Neural cell (in vitro differentiated cells): ENCODE data around the gene IFITM10. TPM values are rescaled to one million over a fixed set of nuclear protein-coding genes. Genes with fewer than 3 reads are reported as not detected.

ENCODE experiments used
- H2AFZ ChIP-seq: fragments of 200-600, 300-800 bp; sonication (generic), shearing (Covaris generic); 2 replicates; pipeline ENCODE4 v1.6.0; 2014; ENCODE audit warnings: low read depth, mild to moderate bottlenecking, antibody characterized with exemption, low read length, moderate library complexity
- H3F3A ChIP-seq: fragments of 200-600 bp; shearing (Covaris generic); 2 replicates; pipeline ENCODE4 v1.6.1; 2016; ENCODE audit warnings: mild to moderate bottlenecking, moderate library complexity, mixed read lengths, antibody characterized with exemption, low read length; ENCODE audit not compliant: insufficient read depth, poor library complexity, severe bottlenecking
- H3K27ac ChIP-seq: fragments of 200-600, 300-800 bp; sonication (generic), shearing (Covaris generic); 2 replicates; pipeline ENCODE4 v1.5.1; 2014; ENCODE audit warnings: mild to moderate bottlenecking, low read length, moderate library complexity
- H3K27me3 ChIP-seq: fragments of 300-800, 200-600 bp; sonication (generic), shearing (Covaris generic); 2 replicates; pipeline ENCODE4 v1.6.0; 2014; ENCODE audit warnings: mild to moderate bottlenecking, low read depth, low read length, moderate library complexity; ENCODE audit not compliant: insufficient read depth
- H3K36me3 ChIP-seq: fragments of 300-800, 200-600 bp; sonication (generic), shearing (Covaris generic); 2 replicates; pipeline ENCODE4 v1.5.1; 2014; ENCODE audit warnings: mild to moderate bottlenecking, antibody characterized with exemption, low read length, moderate library complexity; ENCODE audit not compliant: insufficient read depth
- H3K4me2 ChIP-seq: fragments of 300-800, 200-600 bp; sonication (generic), shearing (Covaris generic); 2 replicates; pipeline ENCODE4 v1.6.0; 2014; ENCODE audit warnings: mild to moderate bottlenecking, low read length
- H3K4me3 ChIP-seq: fragments of 300-800, 200-600 bp; sonication (generic), shearing (Covaris generic); 2 replicates; pipeline ENCODE4 v1.5.1; 2014; ENCODE audit warnings: mild to moderate bottlenecking, low read length, moderate library complexity
- H3K79me2 ChIP-seq: fragments of 200-600 bp; shearing (Covaris generic); replicated peaks from 2 replicates; pipeline ENCODE4 v1.6.0; 2014; ENCODE audit warnings: mild to moderate bottlenecking, low read length, moderate library complexity; ENCODE audit not compliant: insufficient read depth
- H3K9ac ChIP-seq: fragments of 300-800, 200-600 bp; sonication (generic), shearing (Covaris generic); 2 replicates; pipeline ENCODE4 v1.6.1; 2016; ENCODE audit warnings: mild to moderate bottlenecking, low read length, mixed read lengths
- H3K9me2 ChIP-seq: fragments of 200-600 bp; shearing (Covaris generic); 2 replicates; pipeline ENCODE4 v1.6.1; 2016; ENCODE audit warnings: mild to moderate bottlenecking, low read length, mixed read lengths; ENCODE audit not compliant: insufficient read depth
- H3K9me3 ChIP-seq: fragments of 200-600, 300-800 bp; sonication (generic), shearing (Covaris generic); 2 replicates; pipeline ENCODE4 v1.6.1; 2016; ENCODE audit warnings: mild to moderate bottlenecking, mixed run types, low read length, moderate library complexity, mixed read lengths
- H4K20me1 ChIP-seq: fragments of 200-600 bp; shearing (Covaris generic); 2 replicates; pipeline ENCODE4 v1.6.1; 2016; ENCODE audit warnings: mild to moderate bottlenecking, mixed run types; ENCODE audit not compliant: insufficient read depth
- EP300 ChIP-seq: fragments of 450-650 bp; conservative IDR thresholded peaks from 2 replicates; pipeline ENCODE4 v1.6.1; 2014; ENCODE audit warnings: antibody characterized with exemption, mild to moderate bottlenecking, moderate library complexity; ENCODE audit not compliant: poor library complexity, severe bottlenecking
- EZH2 ChIP-seq: fragments of 200-600, 300-800 bp; shearing (Covaris generic), sonication (generic); IDR thresholded peaks from 2 replicates; pipeline ENCODE4 v1.6.1; 2014; ENCODE audit warnings: antibody characterized with exemption, low read length, borderline replicate concordance, mild to moderate bottlenecking; ENCODE audit not compliant: insufficient read depth, poor library complexity, severe bottlenecking
- MXI1 ChIP-seq: fragments of 450-650 bp; conservative IDR thresholded peaks from 2 replicates; pipeline ENCODE4 v1.6.1; 2014; ENCODE audit warnings: antibody characterized with exemption, mild to moderate bottlenecking; ENCODE audit not compliant: poor library complexity, severe bottlenecking
- POLR2AphosphoS5 ChIP-seq: IDR thresholded peaks from 2 replicates; pipeline ENCODE4 v1.6.1; 2012
- RAD21 ChIP-seq: fragments of 450-650 bp; conservative IDR thresholded peaks from 2 replicates; pipeline ENCODE4 v1.6.1; 2014; ENCODE audit warnings: antibody characterized with exemption, mild to moderate bottlenecking, moderate library complexity
- SMC3 ChIP-seq: fragments of 450-650 bp; conservative IDR thresholded peaks from 2 replicates; pipeline ENCODE4 v1.6.1; 2014; ENCODE audit warnings: antibody characterized with exemption, mild to moderate bottlenecking, moderate library complexity; ENCODE audit not compliant: poor library complexity
- TAF1 ChIP-seq: IDR thresholded peaks from 2 replicates; pipeline ENCODE4 v1.6.1; 2012; ENCODE audit warnings: low read depth
- polyA plus RNA-seq: library from polyadenylated mRNA; depleted of rRNA; stranded (reverse); fragments of >200 nt; gene quantifications from 2 replicates; pipeline ENCODE4 v1.2.3, GENCODE V29; 2014
- TF ChIP-seq, protein P1 (sequence below): fragments of 450-650 bp; IDR thresholded peaks from 2 replicates; pipeline ENCODE4 v1.5.1; 2014; ENCODE audit warnings: antibody characterized with exemption, mild to moderate bottlenecking, moderate library complexity; ENCODE audit not compliant: poor library complexity, severe bottlenecking
- TF ChIP-seq, protein P2 (sequence below): IDR thresholded peaks from 2 replicates; pipeline ENCODE4 v1.6.1; 2012; ENCODE audit warnings: borderline replicate concordance

The IFITM10 gene
- polyA plus RNA-seq, 1 donor from 2014 or later, result 1.1 TPM

DNA sequence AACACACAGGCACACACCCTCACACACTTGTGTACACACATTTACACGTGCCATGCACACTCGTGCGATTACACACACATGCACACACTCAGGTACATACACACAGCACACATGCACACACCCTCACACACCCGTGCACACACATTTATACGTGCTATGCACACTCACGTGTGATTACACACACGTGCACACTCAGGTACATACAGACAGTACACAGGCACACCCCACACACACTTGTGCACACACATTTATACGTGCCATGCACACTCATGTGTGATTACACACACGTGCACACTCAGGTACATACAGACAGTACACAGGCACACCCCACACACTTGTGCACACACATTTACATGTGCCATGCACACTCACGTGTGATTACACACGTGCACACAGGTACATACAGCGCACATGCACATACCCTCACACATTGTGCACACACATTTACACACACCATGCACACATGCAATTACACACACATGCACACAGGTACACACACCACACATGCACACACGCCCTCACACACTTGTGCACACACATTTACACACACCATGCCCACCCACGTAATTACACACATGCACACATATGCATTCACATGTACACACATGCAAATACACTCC, 4.6 kb downstream of the IFITM10 start:
- Histone ChIP-seq H3K79me2 (no peaks in the 10 kb centered on the region), H3K36me3 (no peaks in the 10 kb centered on the region), H3K27me3 (peaks cover 36% of the 10 kb centered on the region), H4K20me1 (no peaks in the 10 kb centered on the region), H2AFZ (no peak overlapping the region), H3K9me3 (no peaks in the 10 kb centered on the region), H3K4me2 (no peak overlapping the region), H3K27ac (no peak overlapping the region), H3F3A (no peaks in the 10 kb centered on the region), H3K4me3 (no peak overlapping the region), H3K9ac (no peak overlapping the region), H3K9me2 (no peaks in the 10 kb centered on the region)
- TF ChIP-seq SMC3, result no peak
- no peak for TF ChIP-seq RAD21
- TF ChIP-seq EP300, result no peak
- TF ChIP-seq, protein P1, sequence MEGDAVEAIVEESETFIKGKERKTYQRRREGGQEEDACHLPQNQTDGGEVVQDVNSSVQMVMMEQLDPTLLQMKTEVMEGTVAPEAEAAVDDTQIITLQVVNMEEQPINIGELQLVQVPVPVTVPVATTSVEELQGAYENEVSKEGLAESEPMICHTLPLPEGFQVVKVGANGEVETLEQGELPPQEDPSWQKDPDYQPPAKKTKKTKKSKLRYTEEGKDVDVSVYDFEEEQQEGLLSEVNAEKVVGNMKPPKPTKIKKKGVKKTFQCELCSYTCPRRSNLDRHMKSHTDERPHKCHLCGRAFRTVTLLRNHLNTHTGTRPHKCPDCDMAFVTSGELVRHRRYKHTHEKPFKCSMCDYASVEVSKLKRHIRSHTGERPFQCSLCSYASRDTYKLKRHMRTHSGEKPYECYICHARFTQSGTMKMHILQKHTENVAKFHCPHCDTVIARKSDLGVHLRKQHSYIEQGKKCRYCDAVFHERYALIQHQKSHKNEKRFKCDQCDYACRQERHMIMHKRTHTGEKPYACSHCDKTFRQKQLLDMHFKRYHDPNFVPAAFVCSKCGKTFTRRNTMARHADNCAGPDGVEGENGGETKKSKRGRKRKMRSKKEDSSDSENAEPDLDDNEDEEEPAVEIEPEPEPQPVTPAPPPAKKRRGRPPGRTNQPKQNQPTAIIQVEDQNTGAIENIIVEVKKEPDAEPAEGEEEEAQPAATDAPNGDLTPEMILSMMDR, result no peak
- TF ChIP-seq, protein P2, sequence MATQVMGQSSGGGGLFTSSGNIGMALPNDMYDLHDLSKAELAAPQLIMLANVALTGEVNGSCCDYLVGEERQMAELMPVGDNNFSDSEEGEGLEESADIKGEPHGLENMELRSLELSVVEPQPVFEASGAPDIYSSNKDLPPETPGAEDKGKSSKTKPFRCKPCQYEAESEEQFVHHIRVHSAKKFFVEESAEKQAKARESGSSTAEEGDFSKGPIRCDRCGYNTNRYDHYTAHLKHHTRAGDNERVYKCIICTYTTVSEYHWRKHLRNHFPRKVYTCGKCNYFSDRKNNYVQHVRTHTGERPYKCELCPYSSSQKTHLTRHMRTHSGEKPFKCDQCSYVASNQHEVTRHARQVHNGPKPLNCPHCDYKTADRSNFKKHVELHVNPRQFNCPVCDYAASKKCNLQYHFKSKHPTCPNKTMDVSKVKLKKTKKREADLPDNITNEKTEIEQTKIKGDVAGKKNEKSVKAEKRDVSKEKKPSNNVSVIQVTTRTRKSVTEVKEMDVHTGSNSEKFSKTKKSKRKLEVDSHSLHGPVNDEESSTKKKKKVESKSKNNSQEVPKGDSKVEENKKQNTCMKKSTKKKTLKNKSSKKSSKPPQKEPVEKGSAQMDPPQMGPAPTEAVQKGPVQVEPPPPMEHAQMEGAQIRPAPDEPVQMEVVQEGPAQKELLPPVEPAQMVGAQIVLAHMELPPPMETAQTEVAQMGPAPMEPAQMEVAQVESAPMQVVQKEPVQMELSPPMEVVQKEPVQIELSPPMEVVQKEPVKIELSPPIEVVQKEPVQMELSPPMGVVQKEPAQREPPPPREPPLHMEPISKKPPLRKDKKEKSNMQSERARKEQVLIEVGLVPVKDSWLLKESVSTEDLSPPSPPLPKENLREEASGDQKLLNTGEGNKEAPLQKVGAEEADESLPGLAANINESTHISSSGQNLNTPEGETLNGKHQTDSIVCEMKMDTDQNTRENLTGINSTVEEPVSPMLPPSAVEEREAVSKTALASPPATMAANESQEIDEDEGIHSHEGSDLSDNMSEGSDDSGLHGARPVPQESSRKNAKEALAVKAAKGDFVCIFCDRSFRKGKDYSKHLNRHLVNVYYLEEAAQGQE, result no peak
- no peak for TF ChIP-seq EZH2
- TF ChIP-seq POLR2AphosphoS5, result no peak
- TF ChIP-seq TAF1, result no peak
- TF ChIP-seq MXI1, result no peak

DNA sequence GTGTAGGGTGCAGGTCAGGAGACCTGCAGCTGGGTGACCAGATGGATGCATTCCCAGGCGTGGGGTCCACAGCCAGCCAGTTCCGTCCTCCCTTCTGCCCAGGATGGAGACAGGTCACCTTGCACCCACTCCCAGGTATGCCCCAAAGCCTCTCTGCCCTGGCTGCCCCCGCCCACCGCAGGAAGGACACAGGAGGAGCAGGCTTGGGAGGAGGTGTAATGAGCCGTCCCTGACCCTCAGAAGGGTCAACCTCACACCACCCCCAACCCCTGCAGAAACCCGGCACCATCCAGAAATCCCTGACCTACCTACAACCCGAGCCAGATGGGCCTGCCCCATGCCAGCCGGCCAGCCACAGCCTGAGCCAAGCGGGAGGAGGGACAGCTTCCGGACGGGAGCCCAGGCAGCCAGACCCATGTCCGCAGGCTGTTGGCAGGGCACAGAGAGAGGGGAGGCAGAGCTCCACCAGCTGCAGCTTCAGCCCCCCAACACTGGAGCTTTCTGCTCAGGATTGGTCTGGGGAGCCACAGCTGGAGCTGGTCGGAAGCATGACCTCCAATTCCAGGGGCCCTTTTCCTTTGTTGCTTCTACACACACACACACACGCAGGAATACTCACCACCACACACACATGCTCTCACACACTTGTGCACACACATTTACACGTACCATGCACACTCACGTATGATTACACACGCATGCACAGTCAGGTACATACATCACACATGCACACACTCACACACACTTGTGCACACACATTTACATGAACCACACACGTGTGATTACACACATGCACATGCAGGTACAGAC, 5.3 kb downstream of the IFITM10 start:
- Histone ChIP-seq H3K27me3 (peaks cover 32% of the 10 kb centered on the region), H3K9me2 (no peaks in the 10 kb centered on the region), H3K79me2 (no peaks in the 10 kb centered on the region), H3K4me2 (no peak overlapping the region), H3K36me3 (no peaks in the 10 kb centered on the region), H3K9me3 (no peaks in the 10 kb centered on the region), H3K4me3 (no peak overlapping the region), H3K9ac (no peak overlapping the region), H3F3A (no peaks in the 10 kb centered on the region), H4K20me1 (no peaks in the 10 kb centered on the region), H2AFZ (no peak overlapping the region), H3K27ac (no peak overlapping the region)
- TF ChIP-seq RAD21 (no peak), EP300 (no peak)
